Body of pancreas (tissue), 4 donors: ENCODE results near the gene NPBWR2.

Source experiments
- CTCF ChIP-seq, 7 experiments: fragments of 450-650 bp in 4 of 7; fragments of 200-600 bp in 3 of 7; sonication (generic) in 3 of 7; IDR thresholded peaks; one replicate each; pipeline ENCODE4 v1.5.1; 2016 to 2019; ENCODE audit warnings: antibody characterized with exemption in 7 of 7
- POLR2A ChIP-seq, 3 donors: fragments of 450-650 bp; IDR thresholded peaks; one replicate each; pipeline ENCODE4 v1.6.1; 2016; ENCODE audit warnings: antibody characterized with exemption in 3 of 3, mild to moderate bottlenecking in 2 of 3

- TF ChIP-seq CTCF (IDR thresholded peaks at IDR 0.05) (no peak), POLR2A (IDR thresholded peaks at IDR 0.05) (no peak)
Observed at GRCh38 chr20:64146936-64147477, 39.6 kb upstream of the NPBWR2 start.
